Omental fat pad (tissue), 4 donors: ENCODE results near the gene CUX1. TPM values are rescaled to one million over a fixed set of nuclear protein-coding genes. Genes with fewer than 3 reads are reported as not detected.

Experiments
- ATAC-seq: fragments of 150-250 bp; one replicate; pipeline ENCODE4 v1.9.1; 2016; ENCODE audit warnings: mild to moderate bottlenecking, moderate library complexity; ENCODE audit not compliant: low FRiP score
- DNase-seq: peaks from one replicate; pipeline ENCODE4 v3.0.0-alpha.2; 2019; ENCODE audit warnings: low spot score
- CTCF ChIP-seq, 3 donors: fragments of 450-650 bp; IDR thresholded peaks; one replicate each; pipeline ENCODE4 v1.5.1; 2016 to 2017; ENCODE audit warnings: antibody characterized with exemption in 3 of 3, mild to moderate bottlenecking in 3 of 3, moderate library complexity in 2 of 3
- total RNA-seq, 4 donors: library from RNA; depleted of rRNA; stranded (reverse); fragments of >200 nt; gene quantifications; one replicate each; pipeline ENCODE4 v1.1.0, GENCODE V29; 2016

Gene CUX1
- total RNA-seq, 4 donors from 2014 or later, result 67.6 to 141 (median 75.7) TPM

DNA sequence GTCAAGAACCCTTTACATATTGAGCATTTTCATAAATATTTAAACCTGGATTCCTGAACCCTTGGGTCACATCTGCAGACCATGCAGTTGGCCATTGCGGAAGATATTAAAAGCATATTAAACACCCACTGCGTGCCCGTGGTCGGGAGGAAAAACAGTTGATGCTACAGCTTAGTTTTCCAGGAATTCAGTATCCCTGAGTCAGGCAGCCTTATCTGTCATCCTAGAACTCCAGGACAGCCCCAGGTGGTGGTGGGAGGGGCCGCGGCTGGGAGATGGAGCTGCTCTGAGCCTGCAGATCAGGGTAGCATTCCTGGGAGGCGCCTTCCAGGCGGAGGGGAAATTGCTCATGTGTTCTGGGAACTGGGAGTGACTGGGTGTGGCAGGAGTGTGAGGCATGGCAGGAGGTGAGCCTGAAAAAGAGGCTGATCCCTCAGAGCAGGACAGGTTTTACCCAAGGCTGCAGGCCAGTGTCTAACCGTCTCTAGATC, 246.3 kb downstream of the CUX1 start:
- ATAC-seq (peak; percentile 84), DNase-seq (peak; percentile 33)
- no peak for TF ChIP-seq CTCF (IDR thresholded peaks at IDR 0.05)

DNA sequence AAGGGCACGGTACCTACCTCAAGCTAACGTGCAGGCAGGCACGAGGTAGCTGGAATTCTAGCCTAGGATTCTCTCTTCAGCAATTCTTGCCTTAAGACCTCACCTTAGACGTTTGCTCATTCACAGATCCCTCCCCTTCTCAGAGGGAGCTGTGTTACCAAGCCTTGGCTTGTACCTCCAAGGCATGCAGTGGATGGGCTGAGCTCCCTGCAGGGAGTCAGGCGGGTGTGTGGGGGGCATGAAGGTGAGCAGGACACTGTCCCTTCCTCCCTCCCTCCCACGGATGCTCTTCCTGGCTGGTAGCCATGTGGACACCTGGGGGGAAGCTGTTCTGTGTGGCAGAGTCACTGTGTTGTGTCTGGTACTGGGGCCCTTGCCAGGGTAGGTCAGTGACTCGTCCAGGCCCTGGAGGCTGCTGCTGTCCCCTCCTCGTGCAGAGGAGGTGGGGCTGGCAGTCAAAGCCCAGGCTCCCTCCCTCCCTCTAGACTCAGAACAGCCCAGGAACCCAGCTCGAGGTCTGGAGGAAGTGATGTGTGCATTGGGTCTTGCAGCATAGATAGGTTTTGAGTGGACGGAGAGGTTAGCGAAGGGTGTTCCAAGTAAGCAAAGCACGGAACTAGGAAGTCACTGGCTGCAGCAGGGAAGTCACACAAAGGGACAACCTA, 247.1 kb downstream of the CUX1 start:
- ATAC-seq (peak; percentile 24), DNase-seq (no peak)
- no peak for TF ChIP-seq CTCF (IDR thresholded peaks at IDR 0.05)

- no peak for DNase-seq
- no peak for TF ChIP-seq CTCF (IDR thresholded peaks at IDR 0.05)
- no peak for ATAC-seq
Measured at GRCh38 chr7:102065226-102065625, 247.8 kb downstream of the CUX1 start.

GRCh38 chr7:102066476-102066875, 249.1 kb downstream of the CUX1 start:
- TF ChIP-seq CTCF (IDR thresholded peaks at IDR 0.05), result no peak
- DNase-seq (no peak), ATAC-seq (no peak)

DNA sequence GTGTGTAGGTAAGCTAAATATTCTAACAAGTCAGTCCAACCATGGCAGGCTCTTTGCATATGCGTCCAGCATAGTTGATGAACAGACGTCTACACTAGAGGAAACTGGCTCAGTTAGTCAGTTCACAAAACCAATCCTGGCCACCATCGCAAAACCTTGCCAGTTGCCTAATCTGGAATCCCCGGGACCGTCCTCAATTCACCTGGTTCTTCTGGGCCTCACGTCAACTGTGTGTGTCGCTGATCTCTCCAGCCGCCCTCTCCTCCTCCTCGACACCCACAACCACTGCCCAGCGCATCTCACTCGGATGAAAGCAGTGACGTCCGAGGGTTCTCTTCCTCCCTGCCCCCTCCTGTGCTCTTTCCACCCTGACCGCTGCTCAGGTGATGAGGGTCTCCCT, 251.4 kb downstream of the CUX1 start:
- no peak for TF ChIP-seq CTCF (IDR thresholded peaks at IDR 0.05)
- no peak for ATAC-seq
- no peak for DNase-seq

DNA sequence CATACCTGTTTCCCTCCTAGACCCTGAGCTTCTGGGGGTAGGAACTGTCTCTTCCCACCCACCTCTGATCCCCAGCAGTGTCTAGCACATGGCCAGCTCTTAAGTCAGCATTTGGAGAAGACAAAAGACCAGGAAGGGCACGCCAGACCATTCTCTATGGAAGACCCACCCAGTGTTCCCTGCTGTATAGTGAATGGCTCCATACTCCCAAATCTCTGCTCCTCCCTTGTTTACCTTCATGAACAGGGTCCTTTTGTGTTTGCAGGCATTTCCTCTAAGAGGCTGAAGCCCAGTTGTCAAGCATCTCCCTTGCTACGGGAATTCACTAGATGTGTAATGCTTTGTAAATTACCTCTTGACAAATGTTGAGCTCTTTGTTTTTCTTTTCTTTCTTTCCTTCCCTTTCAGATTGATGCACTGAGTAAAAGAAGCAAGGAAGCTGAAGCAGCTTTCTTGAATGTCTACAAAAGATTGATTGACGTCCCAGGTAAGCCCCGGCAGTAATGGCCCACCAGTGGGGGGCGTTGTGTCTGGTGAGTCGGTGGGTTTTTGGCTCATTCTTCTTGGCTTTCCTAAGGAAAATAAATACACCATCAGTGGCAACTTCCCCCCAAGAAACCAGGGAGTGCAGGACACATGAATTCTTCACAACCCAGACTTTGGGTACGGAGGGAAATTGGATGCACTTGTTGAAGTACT, 252.7 kb downstream of the CUX1 start:
- ATAC-seq, result no peak
- DNase-seq, result no peak
- no peak for TF ChIP-seq CTCF (IDR thresholded peaks at IDR 0.05)

GRCh38 chr7:102072003-102072402, 254.6 kb downstream of the CUX1 start:
- DNase-seq, result no peak
- no peak for TF ChIP-seq CTCF (IDR thresholded peaks at IDR 0.05)
- ATAC-seq, result no peak
